ENCODE data around the gene BBS1.

- TF ChIP-seq CTCF (IDR thresholded peaks at IDR 0.05; ENCODE audit: low read depth, low read length, poor library complexity, severe bottlenecking): no peak
- no peak for TF ChIP-seq EZH2phosphoT487 (IDR thresholded peaks at IDR 0.05; ENCODE audit: borderline replicate concordance, low read length)
These were observed 52.6 kb downstream of the BBS1 start for GRCh38 chr11:66562907-66563583.
